HepG2 (cell line): ENCODE measurements around the gene HNRNPC. TPM values are rescaled to one million over a fixed set of nuclear protein-coding genes. Genes with fewer than 3 reads are reported as not detected.

Experiments used
- ATAC-seq: fragments of 200-7000 bp; cut with Tn5 transposase; 3 replicates; pipeline ENCODE4 v1.9.1; 2020; ENCODE audit warnings: mild to moderate bottlenecking, moderate library complexity
- BruUV-seq: library from RNA; stranded (reverse); fragments of 400-500 nt; replicated peaks from 2 replicates; lab custom pipeline; 2021; lab: Mats Ljungman, UMichigan
- CTCF ChIA-PET: fragments of 300-600 bp; formaldehyde crosslinking; extraction: SDS; loops from one replicate; lab custom pipeline; 2021; ENCODE audit warnings: low total read pairs, inconsistent platforms, low intra/inter-chr PET ratio; lab: Yijun Ruan, JAX
- POLR2A ChIA-PET: fragments of 350-600 bp; sonication (Branson Sonifier 250); formaldehyde crosslinking; loops from one replicate; lab custom pipeline; 2020; ENCODE audit warnings: antibody characterized with exemption, inconsistent platforms; lab: Yijun Ruan, JAX
- DNase-seq: peaks from one replicate; pipeline ENCODE4 v3.0.0-alpha.2; 2015; ENCODE audit warnings: low spot score
- FAIRE-seq: peaks from 3 replicates; lab custom pipeline; 2011; peaks lifted over from hg19 to GRCh38; lab: Jason Lieb, UNC
- H2AFZ ChIP-seq: one replicate; pipeline ENCODE4 v1.6.1; 2011; ENCODE audit warnings: low read length, inconsistent platforms
- H3K27ac ChIP-seq: fragments of 300-600 bp; 3 replicates; pipeline ENCODE4 v1.8.0; 2011; ENCODE audit warnings: mixed run types, mild to moderate bottlenecking, mixed read lengths, low read length, inconsistent platforms; ENCODE audit not compliant: insufficient read depth; ENCODE audit errors: extremely low read length
- H3K27me3 ChIP-seq, 2 experiments: fragments of 200-600 bp in 1 of 2; 2 replicates in 1 of 2; 3 replicates in 1 of 2; pipeline versions ENCODE4 v1.6.0 to v1.8.0; 2011; ENCODE audit warnings: low read length in 2 of 2, mild to moderate bottlenecking in 2 of 2, moderate library complexity in 2 of 2, inconsistent platforms in 1 of 2; ENCODE audit not compliant: insufficient read depth in 2 of 2, control insufficient read depth in 1 of 2
- H3K36me3 ChIP-seq, 2 experiments: fragments of 200-600 bp in 1 of 2; replicated peaks in 1 of 2; 2 replicates in 1 of 2; 3 replicates in 1 of 2; pipeline versions ENCODE4 v1.5.1 to v1.8.0; 2011; ENCODE audit warnings: low read length in 2 of 2, inconsistent platforms in 1 of 2; ENCODE audit not compliant: insufficient read depth in 2 of 2, control insufficient read depth in 1 of 2
- H3K4me1 ChIP-seq: 2 replicates; pipeline ENCODE4 v1.5.1; 2012; ENCODE audit warnings: low read length, inconsistent platforms; ENCODE audit not compliant: insufficient read depth
- H3K4me2 ChIP-seq: 2 replicates; pipeline ENCODE4 v1.6.0; 2011; ENCODE audit warnings: low read depth, low read length, inconsistent platforms
- H3K4me3 ChIP-seq, 3 experiments: fragments of 200-600 bp in 1 of 3; sonication (generic), shearing (Covaris generic) in 1 of 3; replicated peaks in 1 of 3; 2 replicates each; pipeline ENCODE4 v1.5.1; 2011 to 2016; ENCODE audit warnings: low read length in 3 of 3, inconsistent platforms in 2 of 3, low read depth in 2 of 3, mild to moderate bottlenecking in 2 of 3, control low read depth in 1 of 3, mixed read lengths in 1 of 3; ENCODE audit not compliant: insufficient read depth in 1 of 3
- H3K79me2 ChIP-seq: one replicate; pipeline ENCODE4 v1.6.1; 2011; ENCODE audit warnings: low read length, inconsistent platforms; ENCODE audit not compliant: insufficient read depth
- H3K9ac ChIP-seq: 2 replicates; pipeline ENCODE4 v1.6.0; 2011; ENCODE audit warnings: mild to moderate bottlenecking, low read depth, low read length, inconsistent platforms; ENCODE audit not compliant: insufficient read depth
- H3K9me3 ChIP-seq: 2 replicates; pipeline ENCODE4 v1.5.1; 2012; ENCODE audit warnings: mild to moderate bottlenecking, low read length
- H4K20me1 ChIP-seq: 2 replicates; pipeline ENCODE4 v1.6.0; 2011; ENCODE audit warnings: inconsistent platforms, mild to moderate bottlenecking, low read length, moderate library complexity; ENCODE audit not compliant: insufficient read depth
- AGO2 ChIP-seq: fragments of 200-400 bp; formaldehyde crosslinking; optimal IDR thresholded peaks from 2 replicates; pipeline ENCODE3; 2017; ENCODE audit warnings: mild to moderate bottlenecking, low read depth, low read length, moderate library complexity
- KAT2B ChIP-seq: fragments of 150-350 bp; IDR thresholded peaks from 2 replicates; pipeline ENCODE4 v1.6.1; 2014; ENCODE audit warnings: low read depth, low read length, borderline replicate concordance
- MNT ChIP-seq: fragments of 450-650 bp; IDR thresholded peaks from 2 replicates; pipeline ENCODE4 v1.6.1; 2016
- MTA1 ChIP-seq: sonication (generic); formaldehyde crosslinking; IDR thresholded peaks from 2 replicates; pipeline ENCODE4 v1.4.0; 2020; ENCODE audit warnings: missing genetic modification reagents, mild to moderate bottlenecking, borderline replicate concordance
- PAF1 ChIP-seq: IDR thresholded peaks from 2 replicates; pipeline ENCODE4 v1.6.1; 2016; ENCODE audit warnings: missing genetic modification reagents, missing compliant biosample characterization
- POLR2AphosphoS5 ChIP-seq: IDR thresholded peaks from 2 replicates; pipeline ENCODE4 v1.6.1; 2012; ENCODE audit warnings: low read depth, low read length
- POLR2G ChIP-seq: fragments of 200-400 bp; formaldehyde crosslinking; IDR thresholded peaks from 2 replicates; pipeline ENCODE4 v1.6.1; 2018; ENCODE audit warnings: mild to moderate bottlenecking, low read depth, low read length, moderate library complexity
- SOX6 ChIP-seq, 2 experiments: fragments of 450-650 bp in 1 of 2; sonication (generic) in 1 of 2; formaldehyde crosslinking in 1 of 2; IDR thresholded peaks; 2 replicates each; pipeline versions ENCODE4 v1.4.0 to v1.6.1; 2017 to 2020; ENCODE audit warnings: antibody characterized with exemption in 1 of 2, mild to moderate bottlenecking in 1 of 2, missing genetic modification reagents in 1 of 2
- ZBTB7B ChIP-seq: sonication (generic); formaldehyde crosslinking; IDR thresholded peaks from 2 replicates; pipeline ENCODE4 v1.4.0; 2020; ENCODE audit warnings: missing genetic modification reagents
- ZBTB8A ChIP-seq: sonication (generic); formaldehyde crosslinking; IDR thresholded peaks from 2 replicates; pipeline ENCODE4 v1.4.0; 2020; ENCODE audit warnings: mild to moderate bottlenecking, low read depth, missing genetic modification reagents, borderline replicate concordance
- ZNF10 ChIP-seq: sonication (generic); formaldehyde crosslinking; IDR thresholded peaks from 2 replicates; pipeline ENCODE4 v1.4.0; 2020; ENCODE audit warnings: mild to moderate bottlenecking, low read depth, missing genetic modification reagents, borderline replicate concordance
- ZNF280D ChIP-seq: sonication (generic); formaldehyde crosslinking; IDR thresholded peaks from 2 replicates; pipeline ENCODE4 v1.5.1; 2020; ENCODE audit warnings: mild to moderate bottlenecking, missing genetic modification reagents
- ZNF432 ChIP-seq: sonication (generic); formaldehyde crosslinking; IDR thresholded peaks from 2 replicates; pipeline ENCODE4 v1.5.0; 2020; ENCODE audit warnings: missing genetic modification reagents, mild to moderate bottlenecking, borderline replicate concordance
- ZNF740 ChIP-seq: sonication (generic); formaldehyde crosslinking; IDR thresholded peaks from 2 replicates; pipeline ENCODE4 v1.4.0; 2020; ENCODE audit warnings: missing genetic modification reagents
- ZNF766 ChIP-seq: sonication (generic); formaldehyde crosslinking; IDR thresholded peaks from 2 replicates; pipeline ENCODE4 v1.5.0; 2020; ENCODE audit warnings: missing genetic modification reagents, borderline replicate concordance
- ZNF790 ChIP-seq: sonication (generic); formaldehyde crosslinking; IDR thresholded peaks from 2 replicates; pipeline ENCODE4 v1.8.0; 2022; ENCODE audit warnings: missing genetic modification reagents, mild to moderate bottlenecking, borderline replicate concordance
- ZNF792 ChIP-seq: IDR thresholded peaks from 2 replicates; pipeline ENCODE4 v1.6.1; 2016
- whole genome bisulfite sequencing: methylation state at CpG from one replicate; pipeline ENCODE4 v1.1.6; 2017; ENCODE audit warnings: low lambda C conversion rate; 5-methylcytosine and 5-hydroxymethylcytosine counted together
- in situ Hi-C: cut with HindIII; loops from 2 replicates; pipeline ENCODE4 v1.10.0; 2017; ENCODE audit warnings: low pct_unique_long_range_greater_than_20kb; ENCODE audit not compliant: extremely low pct_ligation_motif_present
- intact Hi-C: fragments of 100-400 bp; cut with micrococcal nuclease; formaldehyde crosslinking; loops from one replicate; pipeline ENCODE4 v1.10.0; 2022; ENCODE audit not compliant: unreplicated experiment
- polyA plus RNA-seq, 8 experiments: library from polyadenylated mRNA; depleted of rRNA in 3 of 8; stranded (reverse) in 7 of 8; unstranded in 1 of 8; fragments of >200 nt; fragmentation: Illumina TruSeq in 4 of 8; extraction: Trizol in 4 of 8; gene quantifications; 2 replicates each; pipeline versions ENCODE4 v1.2.1 to v1.2.3, GENCODE V29; 2011 to 2016; ENCODE audit warnings: low read depth in 4 of 8, missing spikeins in 1 of 8, mixed read lengths in 1 of 8; ENCODE audit not compliant: insufficient read depth in 1 of 8
- total RNA-seq, 5 experiments: library from RNA; depleted of rRNA; stranded (reverse); fragments of >200 nt; fragmentation: Illumina TruSeq; extraction: Trizol; gene quantifications; 2 replicates each; pipeline ENCODE4 v1.2.3, GENCODE V29; 2016; ENCODE audit warnings: low read depth in 1 of 5

Gene HNRNPC
- total and polyA plus RNA-seq, 2 of the 13 experiments (the other 11 are each of a cell fraction or from before 2014, with no cell fraction given), result 628 to 1,099 TPM

GRCh38 chr14:21200752-21201461 lies 68.3 kb downstream of the HNRNPC start:
- ATAC-seq (0 out of 3 replicates have a peak, but pooled peaks have one; percentile 1), DNase-seq (no peak), FAIRE-seq (no peak)
- Histone ChIP-seq H3K4me2 (no peak overlapping the region), H3K4me1 (peaks cover 43% of the 10 kb centered on the region), H3K27me3 (no peaks in the 10 kb centered on the region), H3K27ac (no peak overlapping the region), H3K9ac (no peak overlapping the region), H3K9me3 (peaks cover 7% of the 10 kb centered on the region; the same call in 1 of the 2 replicates), H2AFZ (no peak overlapping the region), H3K36me3 (no peaks in the 10 kb centered on the region), H3K4me3 (no peak overlapping the region), H4K20me1 (peaks cover 9% of the 10 kb centered on the region), H3K79me2 (no peaks in the 10 kb centered on the region)
- intact Hi-C loops (no loop called here), in situ Hi-C loops (no loop called here)
- ChIA-PET POLR2A (interaction anchor here (1.4 kb wide), 1 partner anchor 9 kb away, joined by 7 read pairs; no protein-coding TSS in a partner anchor), CTCF (no interaction called here)
- WGBS, result 75% methylated on average over 5 of the region's 5 CpGs
- BruUV-seq, result no TSS peak
- TF ChIP-seq POLR2G (0 out of 2 replicates have a peak, but pooled peaks have one; percentile 44), MNT (no peak), PAF1 (CRISPR knock-in tag) (peak; percentile 74; the same call in 1 of the 2 replicates), ZNF766 (CRISPR knock-in tag) (no peak), AGO2 (peak; percentile 13), KAT2B (no peak), POLR2AphosphoS5 (peak; percentile 38; the same call in 1 of the 2 replicates), SOX6 (IDR thresholded peaks at IDR 0.05) (no peak), SOX6 (CRISPR knock-in tag; IDR thresholded peaks at IDR 0.05) (no peak), ZBTB8A (no peak), MTA1 (no peak), ZNF280D (CRISPR knock-in tag) (no peak), ZNF790 (no peak), ZBTB7B (CRISPR knock-in tag) (no peak), ZNF432 (CRISPR knock-in tag) (no peak), ZNF10 (CRISPR knock-in tag) (no peak), ZNF740 (CRISPR knock-in tag) (no peak), ZNF792 (CRISPR knock-in tag) (no peak)
